Activated gamma-delta T cell (primary cell): ENCODE results near the gene FGFR2.
"Not testable (repeated sequence)": the region's sequence is repeated elsewhere in the genome, so short reads cannot be mapped to it uniquely, and the experiment has no call there.

Experiments
- DNase-seq: peaks from one replicate; lab custom pipeline; 2025; lab: John Stamatoyannopoulos, UW

FGFR2 gene

DNA sequence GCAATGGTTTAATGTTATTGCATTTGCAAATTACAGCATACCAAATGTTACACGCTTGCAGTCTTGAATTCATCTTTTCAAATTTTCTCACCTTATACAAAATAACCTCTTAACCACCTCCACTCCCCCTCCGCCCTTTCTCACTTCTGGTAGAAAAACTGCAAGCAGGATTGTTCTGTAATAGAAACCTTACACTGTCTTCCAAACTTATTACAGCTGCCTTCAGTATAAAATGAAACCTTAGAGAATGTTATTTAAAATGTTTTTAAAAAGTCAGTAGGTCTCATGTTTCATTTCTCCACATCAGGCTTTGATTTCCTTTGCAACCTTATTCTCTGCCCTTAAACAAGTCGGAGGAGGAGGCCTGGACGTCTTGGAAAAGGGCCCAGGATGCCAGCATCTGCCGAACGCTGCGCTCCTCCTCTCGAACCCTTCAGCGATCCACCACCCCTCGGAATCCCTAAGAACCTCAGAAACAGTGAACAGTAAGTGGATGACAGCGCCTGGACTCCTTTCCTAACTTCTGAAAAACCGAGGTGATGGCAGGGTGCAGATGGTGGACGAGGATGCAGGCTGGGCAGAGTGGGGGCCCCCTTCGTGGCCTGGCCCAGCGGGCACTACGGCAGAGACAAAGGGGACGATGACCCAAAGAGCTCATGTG, 74.0 kb downstream of the FGFR2 start:
- DNase-seq = no peak

DNA sequence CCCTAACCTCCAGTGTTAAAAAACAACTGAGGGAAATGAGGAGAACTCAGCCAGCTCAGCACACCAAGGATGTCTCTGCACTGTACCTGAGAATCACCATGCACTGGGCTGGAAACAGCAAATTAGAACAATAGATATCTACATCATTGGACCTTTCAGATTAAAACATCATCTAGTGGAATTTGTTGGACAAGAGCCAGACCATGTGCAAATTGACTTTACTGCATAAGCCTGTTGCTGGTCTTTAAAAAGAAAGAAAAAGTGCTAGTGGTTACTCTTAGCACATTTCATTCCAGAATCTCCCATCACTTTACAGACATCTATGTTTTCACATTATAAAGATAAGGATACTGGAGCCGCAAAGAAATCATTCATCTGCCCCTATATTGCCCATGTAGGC, 75.4 kb downstream of the FGFR2 start:
- no peak for DNase-seq

DNA sequence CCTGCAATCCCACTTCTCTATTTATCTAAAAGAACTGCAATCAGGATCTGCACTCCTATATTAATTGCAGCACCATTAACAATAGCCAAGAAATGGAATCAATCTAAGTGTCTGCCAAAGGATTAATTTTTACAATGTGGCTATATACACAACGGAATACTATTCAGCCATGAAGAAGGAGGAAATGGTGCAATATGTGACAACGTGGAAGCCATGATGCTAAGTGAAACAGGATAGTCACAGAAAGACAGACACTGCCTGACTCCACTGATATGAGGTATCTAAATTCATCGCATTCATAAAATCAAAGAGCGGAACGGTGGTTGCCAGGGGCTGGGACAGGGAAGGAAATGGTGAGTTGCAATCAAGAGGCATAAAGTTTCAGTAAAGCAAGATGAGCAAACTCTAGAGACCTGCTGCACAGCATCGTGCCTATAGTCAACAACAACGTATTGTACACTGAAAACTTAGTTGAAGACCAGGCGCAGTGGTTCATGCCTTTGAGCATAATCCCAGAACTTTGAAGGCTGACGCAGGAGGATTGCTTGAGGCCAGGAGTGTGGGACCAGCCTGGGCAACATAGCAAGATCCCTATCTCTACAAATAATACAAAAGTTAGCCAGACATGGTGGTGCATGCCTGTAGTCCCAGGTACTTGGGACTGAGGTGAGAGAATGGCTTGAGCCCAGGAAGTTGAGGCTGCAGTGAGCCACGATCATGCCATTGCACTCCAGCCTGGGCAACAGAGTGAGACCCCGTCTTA, 76.3 kb downstream of the FGFR2 start:
- DNase-seq = no peak

DNA sequence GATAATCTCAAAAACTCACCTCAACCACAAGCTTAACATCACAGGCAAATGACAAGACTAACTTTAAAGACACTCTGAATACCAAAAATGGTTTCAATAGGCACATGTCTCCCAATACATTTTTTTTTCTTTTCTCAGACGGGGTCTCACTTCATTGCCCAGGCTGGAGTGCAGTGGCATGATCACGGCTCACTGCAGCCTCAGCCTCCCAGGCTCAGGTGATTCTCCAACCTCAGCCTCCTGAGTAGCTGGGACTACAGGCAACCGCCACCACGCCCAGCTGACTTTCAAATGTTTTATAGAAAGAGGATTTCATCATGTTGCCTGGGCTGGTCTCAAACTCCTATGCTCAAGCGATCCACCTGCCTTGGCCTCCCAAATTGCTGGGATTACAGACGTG, 77.7 kb downstream of the FGFR2 start:
- not testable (repeated sequence) for DNase-seq

DNA sequence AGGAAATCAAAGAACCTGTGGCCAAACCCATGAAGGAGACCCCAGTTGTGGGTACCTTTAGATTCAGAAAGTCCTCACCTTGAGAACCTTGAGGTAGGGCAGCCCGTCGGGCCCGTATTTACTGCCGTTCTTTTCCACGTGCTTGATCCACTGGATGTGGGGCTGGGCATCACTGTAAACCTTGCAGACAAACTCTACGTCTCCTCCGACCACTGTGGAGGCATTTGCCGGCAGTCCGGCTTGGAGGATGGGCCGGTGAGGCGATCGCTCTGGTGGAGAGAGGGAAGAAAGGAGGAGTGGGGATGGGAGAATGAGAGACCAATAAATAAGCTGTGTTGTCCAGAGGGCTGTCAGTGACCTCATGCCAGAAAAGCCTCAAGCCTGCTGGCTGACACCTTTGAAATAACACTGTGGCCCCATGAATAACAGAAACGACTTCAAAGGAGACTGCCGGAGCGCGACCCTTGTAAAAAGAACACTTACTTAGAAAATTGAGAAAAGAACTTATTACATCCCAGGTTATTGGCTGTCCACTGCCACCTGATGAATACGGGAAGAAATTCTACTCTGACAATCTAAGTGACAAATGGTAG, 78.2 kb downstream of the FGFR2 start:
- DNase-seq = no peak

DNA sequence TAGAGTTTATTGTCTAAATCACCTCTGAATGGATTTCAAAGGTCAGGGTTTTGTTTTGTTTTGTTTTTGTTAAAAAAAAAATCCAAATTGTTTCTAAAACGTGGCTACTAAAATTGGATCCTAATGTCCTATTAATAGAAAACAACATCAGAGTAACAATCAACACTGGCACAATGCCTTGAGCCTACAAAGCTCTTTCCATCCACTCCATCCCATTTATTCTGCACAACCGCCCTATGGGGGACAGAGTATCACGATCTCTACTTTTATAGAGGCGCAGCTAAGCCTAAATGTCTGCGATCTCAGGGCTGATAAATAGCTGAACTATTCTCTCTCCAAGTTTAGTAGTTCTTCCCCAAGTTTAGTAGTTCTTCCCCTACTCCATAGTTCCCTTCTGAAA, 78.8 kb downstream of the FGFR2 start:
- DNase-seq = no peak

DNA sequence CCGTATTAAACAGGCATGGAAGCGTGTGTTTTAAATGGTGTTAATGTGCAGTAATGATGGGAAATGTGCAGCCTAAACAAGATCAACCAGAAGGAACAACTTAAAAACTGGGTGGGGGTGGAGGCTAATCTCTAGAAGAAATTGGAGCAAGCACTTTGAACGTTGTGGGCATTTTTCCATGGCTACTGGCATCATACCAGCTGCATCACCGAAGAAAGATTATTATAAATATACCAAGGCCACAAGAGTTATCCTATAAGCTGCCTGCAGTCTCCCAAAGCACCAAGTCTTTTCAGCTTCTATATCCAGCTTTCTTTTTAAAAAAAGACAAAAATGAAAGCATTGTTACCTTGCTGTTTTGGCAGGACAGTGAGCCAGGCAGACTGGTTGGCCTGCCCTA, 79.9 kb downstream of the FGFR2 start:
- no peak for DNase-seq

DNA sequence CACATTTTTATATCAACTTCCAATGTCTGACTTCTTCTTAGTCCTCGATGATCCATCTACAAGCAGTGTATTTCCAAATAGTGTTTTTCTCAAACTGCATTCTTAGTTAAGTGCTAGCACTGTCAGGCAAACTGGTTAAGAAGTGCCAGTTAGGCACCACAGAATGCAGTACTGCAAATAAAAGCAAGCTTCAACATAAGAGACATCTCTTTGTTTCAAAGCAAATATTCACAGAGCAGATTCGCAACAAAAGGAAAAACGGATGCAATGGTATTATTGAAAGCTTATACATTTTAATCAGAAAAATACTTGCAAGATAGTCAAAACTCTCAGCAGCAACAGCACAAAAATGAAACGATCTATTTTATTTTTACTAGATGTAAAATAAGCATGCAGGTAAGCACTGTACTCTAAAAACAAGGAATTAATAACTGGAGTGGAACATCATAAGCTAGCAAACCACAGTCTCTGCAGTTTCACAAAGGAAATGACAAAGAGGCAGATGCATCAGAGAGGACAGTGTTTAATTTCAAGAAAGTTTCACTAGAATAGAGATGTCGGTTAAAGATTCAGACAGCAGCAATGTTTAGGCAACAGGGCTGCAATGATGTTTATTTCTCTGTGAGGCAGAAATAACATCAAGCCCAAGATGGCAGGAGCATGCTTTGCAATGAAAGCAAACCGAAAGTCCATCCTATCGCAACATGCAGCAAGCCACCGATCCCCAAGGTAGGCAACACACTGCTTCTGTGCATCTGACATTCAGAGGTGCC, 82.0 kb downstream of the FGFR2 start:
- no peak for DNase-seq

DNA sequence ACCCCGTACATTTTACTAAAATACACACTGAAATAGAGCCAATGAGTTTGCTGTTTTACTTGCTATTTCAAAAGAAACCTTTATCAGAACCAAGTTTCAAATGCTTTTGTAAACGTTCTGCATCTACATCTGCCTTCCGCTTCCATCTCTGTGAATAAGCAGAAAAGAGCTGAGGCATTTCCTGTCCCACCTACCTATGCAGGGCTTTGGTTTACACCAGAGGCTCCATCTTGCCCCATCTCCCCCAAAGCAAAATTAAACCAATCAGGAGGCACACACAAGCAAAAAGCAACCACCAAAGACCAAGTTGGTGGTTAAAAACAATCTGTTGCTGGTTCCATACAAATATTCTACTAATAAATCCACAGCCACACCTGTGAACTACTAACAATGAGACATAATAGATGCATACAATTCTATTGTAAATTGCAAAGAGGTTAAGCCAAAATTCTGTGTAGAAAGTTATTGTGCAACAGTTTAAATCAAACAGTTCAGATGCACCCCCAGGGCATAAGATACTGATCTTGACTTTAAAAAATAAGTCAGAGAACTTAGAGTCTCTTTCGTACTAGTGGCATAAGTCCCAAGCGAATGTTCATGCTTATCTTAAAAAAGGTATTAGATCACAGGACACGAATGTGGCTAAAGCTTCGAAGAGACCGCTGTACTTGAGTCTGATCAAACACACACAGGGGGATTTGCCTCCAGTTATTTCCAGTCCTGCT, 83.9 kb downstream of the FGFR2 start:
- DNase-seq = no peak

DNA sequence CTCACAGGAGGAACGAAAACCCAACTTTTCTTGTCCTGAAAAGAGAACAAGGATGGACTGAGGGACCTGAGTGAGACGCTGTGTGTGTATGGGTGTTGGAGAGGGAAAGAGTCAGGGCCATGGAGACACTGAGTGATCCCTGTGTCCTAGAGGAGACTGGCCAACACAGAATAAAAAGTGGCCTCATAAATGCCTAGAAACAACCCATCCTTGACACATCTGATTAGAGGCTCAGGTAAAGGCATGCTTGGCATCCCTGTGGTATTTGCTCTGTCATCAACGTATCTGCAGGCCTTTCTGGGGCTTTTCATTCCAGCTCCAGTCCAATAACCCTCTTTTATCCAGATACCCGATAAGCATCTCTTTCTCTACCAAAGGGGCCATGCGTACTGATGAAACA, 86.3 kb downstream of the FGFR2 start:
- DNase-seq = no peak

DNA sequence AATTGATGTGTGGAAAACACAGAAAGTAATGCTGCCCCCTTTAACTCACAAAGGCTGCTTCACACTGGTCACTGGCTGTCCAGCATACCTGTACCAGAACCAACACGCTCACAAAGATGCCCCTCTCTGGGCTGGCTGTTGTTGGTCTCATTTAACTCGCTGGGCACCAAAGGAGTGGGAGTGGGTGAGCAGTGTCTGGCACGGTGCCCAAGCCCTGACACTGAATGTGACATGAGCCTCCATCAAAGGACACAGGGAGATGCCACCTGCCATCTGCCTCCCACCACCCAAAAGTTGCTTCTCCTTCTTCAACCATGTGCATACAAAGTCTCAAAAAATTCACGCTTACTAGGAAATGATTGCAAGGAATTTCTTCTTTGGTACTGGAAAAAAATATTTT, 86.8 kb downstream of the FGFR2 start:
- DNase-seq = no peak

DNA sequence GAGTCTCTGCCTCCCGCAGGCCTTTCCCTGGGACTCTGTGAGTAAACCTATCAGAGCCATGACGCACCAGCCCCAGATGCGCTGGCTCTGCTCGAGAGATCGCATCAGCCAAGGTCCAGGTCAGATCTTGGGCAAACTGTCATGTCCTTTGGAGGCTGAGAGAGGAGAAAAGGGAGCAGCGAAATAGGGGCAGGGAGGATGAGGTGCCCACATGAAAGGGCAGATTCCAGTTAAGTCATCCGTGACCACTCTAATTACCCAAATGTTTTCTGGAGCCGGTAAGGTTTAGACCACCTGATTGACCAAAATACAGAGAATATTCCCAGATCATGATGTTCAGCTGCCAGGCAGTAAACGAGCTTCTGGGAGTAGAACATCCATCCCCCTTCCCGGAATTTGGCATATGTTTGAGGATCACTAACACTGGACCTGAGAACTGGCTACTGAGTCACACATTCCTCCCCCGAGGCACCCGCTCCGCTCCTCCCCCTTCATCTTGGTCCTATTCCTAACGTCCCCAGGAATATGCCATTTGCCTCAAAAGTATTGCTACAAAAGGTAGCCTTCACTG, 88.0 kb downstream of the FGFR2 start:
- no peak for DNase-seq

DNA sequence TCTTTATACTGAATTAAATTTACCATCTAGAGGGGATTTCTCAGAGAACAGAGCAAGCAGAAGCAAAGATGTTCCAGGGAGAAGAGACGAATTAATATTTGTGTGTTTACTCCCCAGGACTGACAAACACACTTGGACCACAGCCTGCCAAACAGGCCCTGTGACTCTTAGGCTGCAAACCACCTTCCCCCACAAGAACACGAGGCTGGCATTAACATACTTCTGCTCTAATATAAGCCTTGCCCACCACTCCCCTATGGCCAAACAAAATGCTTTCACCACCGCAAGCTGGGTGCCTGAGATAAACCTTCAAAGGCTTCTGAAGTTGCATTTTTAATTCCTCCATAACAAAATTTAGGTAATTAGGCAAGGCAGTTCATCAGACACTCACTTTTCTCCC, 88.4 kb downstream of the FGFR2 start:
- DNase-seq = no peak

DNA sequence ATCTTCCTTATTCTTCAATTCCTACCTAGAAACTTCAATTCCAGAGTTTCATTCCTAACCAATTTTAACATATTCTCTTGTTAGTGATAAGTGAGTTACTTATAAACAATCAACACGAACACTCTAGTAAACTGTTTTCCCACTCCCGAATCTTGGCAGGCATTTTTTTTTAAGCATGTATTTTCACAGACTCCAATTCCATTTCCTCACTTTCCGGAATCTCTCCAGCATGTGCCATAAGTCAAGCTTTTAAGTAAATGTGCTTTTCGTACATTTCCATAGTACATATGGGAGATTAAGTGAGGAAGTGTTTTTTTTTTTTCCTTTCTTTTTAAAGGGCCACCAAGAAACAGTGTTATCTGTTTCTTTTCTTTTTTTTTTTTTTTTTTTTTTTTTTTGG, 89.1 kb downstream of the FGFR2 start:
- no peak for DNase-seq

DNA sequence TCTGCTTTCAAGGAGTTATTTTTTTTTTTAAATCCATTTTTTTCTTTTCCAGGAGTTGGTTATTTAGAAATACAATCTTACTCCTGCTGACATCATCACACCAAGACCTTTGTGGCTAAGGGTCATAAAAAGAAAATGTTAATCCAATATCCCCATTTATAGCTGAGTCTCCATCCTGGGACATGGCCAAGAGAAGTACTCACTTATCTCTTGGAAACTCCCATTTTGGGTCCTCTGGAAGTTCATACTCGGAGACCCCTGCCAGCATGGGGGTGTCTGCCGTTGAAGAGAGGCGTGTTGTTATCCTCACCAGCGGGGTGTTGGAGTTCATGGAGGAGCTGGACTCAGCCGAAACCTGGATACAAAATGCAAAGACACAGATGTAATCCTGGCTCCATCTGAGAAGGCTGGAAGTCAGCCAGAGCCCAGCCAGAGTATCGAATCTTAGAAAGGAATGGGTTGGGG, 94.6 kb downstream of the FGFR2 start:
- no peak for DNase-seq

DNA sequence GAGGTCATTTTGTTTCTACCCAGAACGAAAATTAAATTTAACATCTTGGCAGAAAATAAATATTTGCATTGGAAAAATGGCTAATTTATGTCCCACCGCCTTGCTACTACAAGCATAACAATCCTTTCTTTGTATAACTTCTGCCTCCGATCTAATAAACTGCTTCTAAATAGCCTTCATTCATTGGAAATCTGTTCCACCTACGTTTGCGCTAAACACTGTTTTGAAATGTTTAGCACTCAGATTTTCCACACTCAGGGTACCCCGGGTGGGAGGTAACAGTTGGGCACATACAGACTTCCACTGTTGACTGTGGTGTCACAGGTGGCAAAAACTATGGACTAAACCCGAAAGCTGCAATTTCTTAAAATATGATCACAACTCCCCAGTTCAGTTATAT, 96.4 kb downstream of the FGFR2 start:
- DNase-seq = no peak

DNA sequence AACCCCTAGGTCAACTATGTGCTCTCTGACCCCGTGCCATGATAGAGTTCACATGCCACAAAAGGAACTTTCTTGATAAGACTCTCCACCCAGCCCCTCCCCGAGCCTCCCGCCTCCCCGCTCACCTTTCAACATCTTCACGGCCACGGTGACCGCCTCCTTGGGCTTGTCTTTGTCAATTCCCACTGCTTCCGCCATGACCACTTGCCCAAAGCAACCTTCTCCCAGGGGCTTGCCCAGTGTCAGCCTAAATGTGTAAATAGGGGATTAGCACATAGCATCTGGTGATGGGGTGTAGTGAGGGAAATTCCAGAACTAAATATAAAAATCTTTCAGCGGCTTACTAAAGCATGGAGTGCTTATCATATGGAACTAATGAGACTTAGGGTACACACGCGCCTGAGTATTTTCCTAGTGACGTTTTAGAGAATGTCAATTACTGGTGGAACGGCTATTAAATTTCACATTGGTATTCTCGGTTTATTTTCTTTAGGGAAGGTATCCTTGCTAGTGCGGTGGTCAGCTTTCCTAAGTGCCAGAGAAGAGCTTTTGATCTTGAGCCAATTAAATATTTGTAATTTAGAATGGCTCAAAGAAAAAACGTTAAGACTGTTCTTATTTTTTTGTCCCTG, 97.4 kb downstream of the FGFR2 start:
- DNase-seq = no peak

DNA sequence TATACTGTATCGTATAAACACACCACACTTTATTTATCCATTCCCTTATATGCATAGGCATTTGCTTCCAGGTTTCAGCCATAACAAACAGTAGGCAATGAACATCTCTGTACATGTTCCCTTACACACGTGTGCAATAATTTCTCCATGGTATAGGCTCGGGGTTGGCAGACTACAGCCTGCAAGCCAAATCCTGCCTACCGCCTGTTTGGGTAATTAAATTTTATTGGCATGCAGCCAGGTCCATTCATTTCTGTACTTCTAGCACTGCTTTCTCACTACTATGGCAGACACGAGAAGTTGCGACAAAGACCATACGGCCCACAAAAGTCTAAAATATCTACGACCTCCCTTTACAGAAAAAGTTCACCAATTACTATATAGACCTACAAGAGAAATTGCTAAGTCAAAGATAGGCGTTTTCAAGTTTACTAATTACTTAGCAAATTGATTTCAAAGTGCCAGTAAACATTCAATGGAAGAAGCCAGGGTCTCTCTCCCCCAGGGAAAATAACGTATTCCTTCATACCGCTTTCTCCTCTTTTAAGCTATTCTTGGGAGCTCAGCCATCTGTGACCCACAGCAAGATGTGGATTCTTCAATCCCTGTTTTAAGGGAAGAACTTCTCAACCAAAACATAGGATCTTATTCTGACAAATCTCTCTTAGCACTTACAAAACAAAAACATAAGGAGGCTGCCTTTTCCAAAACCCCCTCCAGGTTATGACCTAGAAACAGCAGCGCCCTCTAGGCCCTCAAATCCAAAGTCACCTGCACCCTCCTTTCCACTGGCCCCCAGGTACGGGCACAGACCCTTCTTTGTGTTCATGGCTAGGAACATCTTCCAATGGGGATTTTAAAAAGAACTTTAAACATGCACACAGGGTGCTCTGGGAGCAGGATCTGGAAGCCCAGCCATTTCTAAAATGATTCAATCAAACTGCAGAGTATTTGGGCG, 100.5 kb downstream of the FGFR2 start:
- DNase-seq = no peak

DNA sequence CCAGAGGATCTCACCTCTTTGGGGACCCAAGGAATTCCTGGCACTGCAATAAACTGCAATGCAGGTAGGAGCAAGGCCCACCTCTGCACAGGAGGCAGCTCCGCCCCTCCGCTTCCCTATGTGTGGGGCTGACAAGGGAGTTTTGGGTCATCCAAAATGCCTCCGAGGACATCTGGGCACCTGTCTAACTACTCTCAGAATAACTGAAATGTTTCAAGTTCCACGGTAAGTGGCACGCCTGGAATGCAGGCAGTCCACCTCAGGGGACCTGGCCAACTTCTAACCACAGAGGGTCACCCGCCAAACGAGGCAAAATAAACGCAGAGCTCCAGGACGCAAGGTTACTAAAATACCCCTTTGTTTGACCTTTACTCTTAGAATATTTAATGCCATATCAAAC, 102.5 kb downstream of the FGFR2 start:
- no peak for DNase-seq

DNA sequence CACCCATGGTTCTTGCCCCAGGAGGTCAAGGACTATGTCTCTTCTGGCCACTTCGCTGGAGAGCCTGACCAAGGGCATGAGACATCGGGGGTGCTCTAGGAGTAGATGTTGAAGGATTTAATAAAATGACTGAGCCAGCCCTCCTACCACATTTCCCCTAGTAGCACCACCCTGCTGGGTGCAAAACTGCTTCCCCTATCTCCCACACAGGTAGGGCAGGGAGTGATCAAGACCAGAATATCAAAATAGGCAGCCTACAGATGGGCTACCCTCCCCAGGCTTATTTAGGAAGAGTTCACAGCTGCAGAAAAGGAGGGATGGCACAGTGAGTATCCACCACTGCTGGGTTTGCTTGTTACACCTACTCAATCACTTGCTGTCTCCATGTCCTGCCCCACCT, 103.9 kb downstream of the FGFR2 start:
- no peak for DNase-seq
